ENCODE results near the gene OR5T3. TPM values are rescaled to one million over a fixed set of nuclear protein-coding genes. Genes with fewer than 3 reads are reported as not detected.

Gene OR5T3
- total RNA-seq, 1 donor from 2014 or later = not detected

Other genes starting within 250 kb of the OR5T3 start
- not detected for gene OR5AS1, start 224.6 kb upstream of the OR5T3 start, total RNA-seq
- not detected for gene OR8I2, start 158.9 kb upstream of the OR5T3 start, total RNA-seq
- gene OR8H2, start 148.6 kb upstream of the OR5T3 start, total RNA-seq = not detected
- not detected for gene OR8H3, start 129.9 kb upstream of the OR5T3 start, total RNA-seq
- not detected for gene OR8J3, start 112.1 kb upstream of the OR5T3 start, total RNA-seq
- gene OR8K5, start 91.9 kb upstream of the OR5T3 start, total RNA-seq = not detected
- gene OR5J2, start 75.6 kb upstream of the OR5T3 start, total RNA-seq = not detected
- gene OR5T2, start 18.0 kb upstream of the OR5T3 start, total RNA-seq = not detected
- gene OR5T1, start 21.9 kb downstream of the OR5T3 start, total RNA-seq = not detected
- not detected for gene OR8H1, start 40.0 kb downstream of the OR5T3 start, total RNA-seq
- not detected for gene OR8K3, start 62.9 kb downstream of the OR5T3 start, total RNA-seq
- gene OR8K1, start 93.8 kb downstream of the OR5T3 start, total RNA-seq = not detected
- gene OR8J1, start 102.0 kb downstream of the OR5T3 start, total RNA-seq = not detected
- not detected for gene OR8U1, start 123.4 kb downstream of the OR5T3 start, total RNA-seq
- gene OR5AL1, start 160.4 kb downstream of the OR5T3 start, total RNA-seq = not detected
- gene OR5M3, start 221.1 kb downstream of the OR5T3 start, total RNA-seq = not detected
- gene OR5M8, start 239.1 kb downstream of the OR5T3 start, total RNA-seq = not detected